ENCODE results near the gene C4orf51.

The C4orf51 gene

DNA sequence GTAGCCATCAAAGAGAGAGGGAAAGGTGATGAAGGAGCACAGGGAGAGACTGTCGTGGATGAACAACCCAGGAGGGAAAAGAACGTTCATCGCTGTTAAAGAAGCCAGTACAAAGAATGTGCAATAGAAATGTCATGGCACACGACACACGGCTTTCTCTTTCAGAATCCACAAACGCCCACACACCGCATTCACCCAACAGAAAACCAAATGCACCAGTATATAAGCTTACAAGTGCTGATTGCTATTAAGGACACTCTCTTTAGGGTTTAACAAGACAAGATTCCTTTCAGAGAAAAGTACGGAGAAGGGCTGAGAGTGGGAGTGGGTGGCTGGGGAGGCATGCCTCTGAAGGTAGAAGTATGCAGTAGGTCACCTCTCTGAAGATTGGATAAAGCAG lies 80.2 kb downstream of the C4orf51 start:
- DNase-seq, result no peak

DNA sequence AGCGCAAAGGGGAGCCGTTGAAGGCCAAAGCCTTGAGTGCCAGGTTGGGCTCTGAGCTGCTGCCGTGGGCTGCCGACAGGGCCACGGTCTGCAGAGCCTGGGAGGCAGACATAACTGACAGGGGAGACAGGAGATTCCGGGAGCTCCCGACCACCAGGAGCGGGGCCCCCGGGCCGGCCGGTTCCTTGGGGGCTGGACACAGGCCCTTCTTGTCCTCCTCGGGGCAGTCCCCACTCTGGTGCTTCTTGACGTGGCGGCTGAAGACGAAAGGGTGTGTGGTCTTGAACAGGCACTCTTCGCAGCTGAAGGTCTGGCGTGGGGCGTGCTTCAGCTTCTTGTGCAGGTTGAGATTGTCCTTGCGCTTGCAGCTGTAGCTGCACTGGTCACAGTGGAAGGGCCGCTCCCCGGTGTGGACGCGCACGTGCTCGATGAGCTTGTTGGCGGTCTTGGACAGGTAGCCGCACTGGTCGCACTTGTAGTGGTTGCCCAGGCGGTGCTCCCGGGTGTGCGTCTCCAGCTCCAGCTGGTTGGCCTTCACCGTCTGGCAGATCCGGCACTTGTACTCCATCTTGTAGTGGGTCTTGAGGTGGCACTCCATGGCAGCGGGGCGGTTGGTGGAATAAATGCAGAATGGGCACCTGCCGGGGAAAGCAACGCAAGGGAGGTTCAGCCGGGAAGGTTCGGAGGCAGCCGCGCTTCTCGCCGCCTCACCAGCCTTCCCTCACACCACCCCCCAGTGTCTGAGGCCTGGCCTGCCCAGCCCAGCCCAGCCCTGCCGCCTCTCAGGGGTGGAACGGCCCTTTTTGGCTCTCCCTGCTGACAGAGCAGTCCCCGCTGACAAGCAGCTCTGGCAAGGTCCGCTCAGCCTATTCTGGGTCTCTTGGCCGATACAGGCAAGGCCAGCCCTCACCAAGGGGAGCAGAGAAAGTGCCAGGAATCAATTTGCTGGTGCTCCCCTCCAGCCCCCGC lies 81.3 kb downstream of the C4orf51 start:
- DNase-seq, result no peak

- no peak for DNase-seq
Measured at GRCh38 chr4:145762719-145763118, 82.8 kb downstream of the C4orf51 start.

DNA sequence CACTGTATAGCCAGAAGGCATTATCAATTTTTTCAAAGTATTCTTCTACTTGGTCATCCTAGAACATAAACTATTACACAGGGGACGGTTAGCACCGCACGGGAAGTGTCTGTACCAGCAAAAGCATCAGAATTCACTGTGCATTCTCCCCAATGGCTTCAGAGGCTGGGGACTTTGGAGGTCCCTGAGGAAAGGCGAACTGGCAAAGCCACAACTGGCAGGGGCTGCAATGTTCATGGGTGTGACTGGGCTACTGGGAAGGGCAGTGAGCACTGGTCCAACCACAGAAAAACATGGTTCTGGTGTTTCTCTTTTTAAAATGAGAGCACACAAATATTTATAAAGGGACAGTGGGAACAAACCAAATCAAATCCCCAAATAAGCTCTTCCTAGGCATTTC lies 83.5 kb downstream of the C4orf51 start:
- DNase-seq, result no peak

DNA sequence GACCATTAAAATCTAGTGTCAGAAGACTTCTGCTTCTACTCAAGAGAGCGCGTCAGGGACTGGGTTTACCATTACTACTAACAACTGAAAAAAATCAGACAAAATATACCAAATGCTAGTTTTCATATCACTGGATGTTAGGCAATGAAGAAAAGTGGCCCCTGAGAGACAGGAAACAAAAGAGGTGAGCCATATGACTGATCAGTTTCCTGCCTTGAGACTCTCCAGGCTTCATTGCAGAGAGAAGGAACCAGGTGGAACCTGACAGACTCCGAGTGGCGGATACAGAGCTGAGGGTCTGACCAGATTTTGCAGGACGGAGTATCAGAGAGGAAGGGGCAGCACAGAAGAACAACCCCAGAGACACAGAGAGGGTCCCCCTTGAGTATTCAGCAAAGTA lies 86.3 kb downstream of the C4orf51 start:
- DNase-seq, result no peak

- DNase-seq, result no peak
Measured at GRCh38 chr4:145769450-145770037, 89.6 kb downstream of the C4orf51 start.

- no peak for DNase-seq
Measured at GRCh38 chr4:145770124-145770523, 90.2 kb downstream of the C4orf51 start.

DNA sequence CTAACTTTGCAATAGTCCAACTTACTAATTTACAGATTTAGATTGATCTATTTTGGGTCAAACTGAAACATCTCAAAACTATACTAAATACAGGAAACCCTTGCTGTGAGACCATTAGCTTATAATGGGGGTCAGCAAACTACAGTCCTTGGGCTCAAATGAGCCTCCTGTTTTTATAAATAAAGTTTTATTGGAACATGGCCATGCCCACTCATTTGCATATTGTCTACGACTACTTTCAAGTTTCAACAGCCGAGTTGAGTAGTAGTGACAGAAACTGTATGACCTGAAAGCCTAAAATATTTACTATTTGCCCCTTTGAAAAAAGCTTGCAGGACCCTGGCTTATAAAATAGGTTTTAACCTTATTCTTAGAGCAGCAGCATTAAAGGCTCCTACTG lies 92.4 kb downstream of the C4orf51 start:
- DNase-seq, result no peak

DNA sequence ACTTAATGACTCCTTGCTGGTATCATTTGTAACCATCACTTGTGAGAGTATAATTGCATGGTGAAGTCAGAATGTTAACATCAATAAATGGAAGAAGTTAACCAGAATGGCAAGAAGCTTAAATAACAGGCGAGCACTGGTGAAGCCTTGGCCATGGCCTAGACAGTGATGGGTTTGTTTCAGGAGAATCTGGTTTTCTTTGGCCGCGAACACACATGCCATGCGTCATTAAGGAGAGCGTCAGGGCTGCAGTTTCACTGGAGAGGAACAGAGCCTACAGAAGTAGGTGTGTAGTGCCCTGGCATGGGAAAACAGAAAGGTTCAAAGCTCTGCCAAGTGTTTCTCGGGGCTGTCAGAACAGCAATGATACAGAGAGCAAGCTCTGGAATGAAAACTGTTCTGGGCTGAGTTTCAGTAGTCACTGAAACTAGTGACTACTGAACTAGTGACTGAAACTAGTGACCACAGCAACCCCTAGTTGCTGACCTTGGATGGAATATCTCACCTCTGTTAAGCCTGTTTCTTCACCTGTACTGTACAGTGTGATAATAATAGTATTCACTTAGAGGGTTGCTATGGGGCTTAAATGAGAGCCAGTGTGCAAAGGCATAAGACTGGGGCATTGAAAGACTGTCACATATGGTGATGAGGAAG lies 93.8 kb downstream of the C4orf51 start:
- DNase-seq, result no peak

DNA sequence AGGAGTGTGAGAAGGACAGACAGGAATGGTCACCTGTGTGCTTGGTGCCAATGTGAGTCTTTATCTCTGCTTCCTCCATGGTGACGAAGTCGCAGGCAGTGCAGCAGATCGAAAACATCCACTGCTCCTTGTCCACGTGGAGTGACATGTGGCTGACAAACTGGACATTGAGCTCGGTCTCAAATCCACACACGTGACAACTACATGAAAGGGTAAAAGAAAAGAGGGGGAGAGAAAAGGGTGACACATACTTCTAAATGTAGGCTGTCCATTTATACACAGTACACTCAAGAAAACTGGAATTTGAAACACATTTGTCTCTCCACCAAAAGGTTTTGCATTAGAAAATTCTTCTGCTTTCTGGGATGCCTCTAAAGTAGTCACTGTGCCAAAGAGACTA lies 94.5 kb downstream of the C4orf51 start:
- no peak for DNase-seq

DNA sequence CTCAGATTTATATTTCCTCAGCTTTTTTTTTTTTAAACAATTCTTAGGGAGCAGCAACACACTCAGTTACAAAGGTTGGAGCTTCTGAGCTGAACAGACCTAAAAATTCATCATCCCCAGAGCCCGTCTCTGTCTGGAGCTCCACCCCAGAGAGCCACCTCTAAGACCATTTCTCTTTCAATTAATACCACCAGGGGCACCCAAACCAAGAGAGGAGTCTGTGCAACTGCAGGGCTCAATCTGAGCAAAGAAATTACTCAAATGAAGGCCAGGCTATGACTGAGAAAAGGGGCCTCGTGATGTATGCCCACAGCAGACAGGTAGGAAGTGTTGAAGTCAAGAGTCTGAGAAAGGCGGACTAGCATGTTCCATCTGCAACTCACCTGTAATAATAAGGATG lies 95.5 kb downstream of the C4orf51 start:
- no peak for DNase-seq

- DNase-seq, result no peak
Measured at GRCh38 chr4:145776208-145776607, 96.3 kb downstream of the C4orf51 start.

DNA sequence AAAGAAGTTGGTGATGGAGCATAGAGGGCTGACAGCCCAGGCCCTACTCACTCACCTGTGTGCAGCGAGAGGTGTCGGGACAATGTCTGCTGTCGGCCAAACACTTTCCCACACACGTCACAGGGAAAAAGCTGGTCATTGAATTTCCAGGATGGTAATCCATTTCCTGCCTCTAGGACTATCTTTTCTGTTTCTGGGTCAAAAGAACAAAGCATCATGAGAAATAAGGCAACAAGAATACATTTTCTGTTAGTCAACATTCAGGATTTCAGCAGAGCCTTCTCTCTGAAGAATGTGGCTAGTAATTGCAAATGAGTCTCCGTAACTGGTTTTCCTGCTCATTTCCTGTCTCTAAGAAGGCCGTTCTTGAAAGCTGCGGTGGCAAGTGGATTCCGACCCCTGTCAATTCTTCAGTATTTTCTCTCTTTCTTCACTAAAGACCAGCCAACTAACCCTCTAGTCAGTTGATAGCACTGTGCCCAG lies 99.4 kb downstream of the C4orf51 start:
- no peak for DNase-seq

DNA sequence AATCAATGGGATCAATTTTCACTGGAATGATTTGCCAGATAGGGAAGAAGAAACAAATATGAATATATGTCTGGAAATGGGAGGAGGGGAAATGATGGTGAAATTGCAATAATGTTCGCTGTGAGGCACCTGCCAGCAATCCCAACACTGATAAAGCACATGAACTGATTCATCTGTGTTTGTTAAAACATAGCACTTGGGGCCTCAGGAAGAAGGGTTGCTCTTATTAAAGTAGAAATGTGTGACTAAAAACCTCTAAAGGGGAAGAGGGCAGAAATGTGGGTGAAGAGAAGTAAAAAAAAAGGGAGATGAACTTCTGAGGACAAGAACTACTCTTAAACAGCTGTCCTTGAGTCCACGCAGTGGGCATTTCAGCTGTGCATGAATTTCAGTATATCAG lies 101.4 kb downstream of the C4orf51 start:
- no peak for DNase-seq

All from NCI-H1694 treated with DMSO at 0.1 percent for 48 hours (cell line).